ENCODE measurements around the gene MEF2B.
"Not testable (repeated sequence)": the region's sequence is repeated elsewhere in the genome, so short reads cannot be mapped to it uniquely, and the experiment has no call there.

Gene MEF2B

GRCh38 chr19:19154768-19155494 is 15.1 kb downstream of the MEF2B start:
- DNase-seq: no peak

- DNase-seq: no peak
Measured at GRCh38 chr19:19152668-19153384, 17.2 kb downstream of the MEF2B start.

- no peak for DNase-seq
Measured at GRCh38 chr19:19151418-19151817, 18.6 kb downstream of the MEF2B start.

GRCh38 chr19:19149435-19149834 is 20.6 kb downstream of the MEF2B start:
- no peak for DNase-seq

GRCh38 chr19:19148504-19148903 is 21.6 kb downstream of the MEF2B start:
- DNase-seq: not testable (repeated sequence)

GRCh38 chr19:19147344-19147743 is 22.7 kb downstream of the MEF2B start:
- DNase-seq: no peak

- DNase-seq: no peak
Measured at GRCh38 chr19:19146865-19147264, 23.2 kb downstream of the MEF2B start.

- DNase-seq: peak; percentile 23
Measured at GRCh38 chr19:19145684-19146608, 24.1 kb downstream of the MEF2B start.

GRCh38 chr19:19145281-19145680 is 24.8 kb downstream of the MEF2B start:
- DNase-seq: no peak

- no peak for DNase-seq
Measured at GRCh38 chr19:19142347-19142746, 27.7 kb downstream of the MEF2B start.

GRCh38 chr19:19140476-19140875 is 29.6 kb downstream of the MEF2B start:
- no peak for DNase-seq

GRCh38 chr19:19139876-19140229 is 30.2 kb downstream of the MEF2B start:
- no peak for DNase-seq

GRCh38 chr19:19138109-19138981 is 31.7 kb downstream of the MEF2B start, which contains the start of gene TMEM161A:
TSS of gene TMEM161A (minus strand) at chr19:19138478. CDS start at chr19:19138428, 50 bp downstream.
- peak; percentile 94 for DNase-seq

GRCh38 chr19:19137556-19138108 is 32.4 kb downstream of the MEF2B start:
- no peak for DNase-seq

- DNase-seq: not testable (repeated sequence)
Measured at GRCh38 chr19:19135713-19136112, 34.4 kb downstream of the MEF2B start.

- DNase-seq: no peak
Measured at GRCh38 chr19:19134687-19135158, 35.3 kb downstream of the MEF2B start.

GRCh38 chr19:19133985-19134384 is 36.1 kb downstream of the MEF2B start:
- no peak for DNase-seq

- DNase-seq: no peak
Measured at GRCh38 chr19:19132912-19133311, 37.2 kb downstream of the MEF2B start.

- no peak for DNase-seq
Measured at GRCh38 chr19:19131989-19132388, 38.1 kb downstream of the MEF2B start.

- DNase-seq: no peak
Measured at GRCh38 chr19:19126102-19126501, 44.0 kb downstream of the MEF2B start.

- DNase-seq: no peak
Measured at GRCh38 chr19:19123386-19123785, 46.7 kb downstream of the MEF2B start.

GRCh38 chr19:19122902-19123301 is 47.2 kb downstream of the MEF2B start:
- no peak for DNase-seq

Data from GDM1 (cell line).